NCI-H446 treated with DMSO at 0.1 percent for 48 hours (cell line): Measurements from ENCODE around the gene FRK.
"Not testable (repeated sequence)": the region's sequence is repeated elsewhere in the genome, so short reads cannot be mapped to it uniquely, and the experiment has no call there.

Source experiments
- DNase-seq: peaks from one replicate; lab custom pipeline; 2025; lab: John Stamatoyannopoulos, UW

FRK gene

GRCh38 chr6:116060572-116061283 lies at the start of gene FRK:
Gene FRK, minus strand, starts transcription at chr6:116060891. Its CDS starts 580 bp downstream, at chr6:116060311.
- DNase-seq, result no peak

- DNase-seq, result no peak
Measured at GRCh38 chr6:116108836-116109235, 48.1 kb upstream of the FRK start.

GRCh38 chr6:116106146-116106545 lies 45.5 kb upstream of the FRK start:
- DNase-seq, result no peak

- DNase-seq, result no peak
Measured at GRCh38 chr6:116105247-116105646, 44.6 kb upstream of the FRK start.

- no peak for DNase-seq
Measured at GRCh38 chr6:116104636-116105035, 43.9 kb upstream of the FRK start.

GRCh38 chr6:116102873-116103272 lies 42.2 kb upstream of the FRK start:
- no peak for DNase-seq

GRCh38 chr6:116101790-116102189 lies 41.1 kb upstream of the FRK start:
- DNase-seq, result no peak

- DNase-seq, result no peak
Measured at GRCh38 chr6:116101302-116101718, 40.6 kb upstream of the FRK start.

GRCh38 chr6:116100419-116101301 lies 40.0 kb upstream of the FRK start, which contains the start of gene NT5DC1:
Gene NT5DC1, plus strand, starts transcription at chr6:116100853. Its CDS starts 78 bp downstream, at chr6:116100931.
- peak; percentile 24 for DNase-seq

- DNase-seq, result no peak
Measured at GRCh38 chr6:116099036-116099435, 38.3 kb upstream of the FRK start.

- DNase-seq, result no peak
Measured at GRCh38 chr6:116096979-116097816, 36.5 kb upstream of the FRK start.

- DNase-seq, result not testable (repeated sequence)
Measured at GRCh38 chr6:116096048-116096759, 35.5 kb upstream of the FRK start.

- no peak for DNase-seq
Measured at GRCh38 chr6:116094041-116094440, 33.4 kb upstream of the FRK start.

- no peak for DNase-seq
Measured at GRCh38 chr6:116090251-116090650, 29.6 kb upstream of the FRK start.

GRCh38 chr6:116088946-116089345 lies 28.3 kb upstream of the FRK start:
- DNase-seq, result no peak

- DNase-seq, result no peak
Measured at GRCh38 chr6:116087437-116088027, 26.8 kb upstream of the FRK start.

- no peak for DNase-seq
Measured at GRCh38 chr6:116084284-116084683, 23.6 kb upstream of the FRK start.

- no peak for DNase-seq
Measured at GRCh38 chr6:116083052-116083451, 22.4 kb upstream of the FRK start.

GRCh38 chr6:116078945-116079344 lies 18.3 kb upstream of the FRK start:
- no peak for DNase-seq

- no peak for DNase-seq
Measured at GRCh38 chr6:116078522-116078921, 17.8 kb upstream of the FRK start.

- DNase-seq, result no peak
Measured at GRCh38 chr6:116074732-116075390, 14.2 kb upstream of the FRK start.
